Breast epithelium (tissue), 4 donors: ENCODE data around the gene COL25A1. TPM values are rescaled to one million over a fixed set of nuclear protein-coding genes. Genes with fewer than 3 reads are reported as not detected.

Source experiments
- DNase-seq, 2 donors: peaks; one replicate each; pipeline ENCODE4 v3.0.0-alpha.2; 2019; ENCODE audit warnings: low spot score in 2 of 2
- H3K27ac ChIP-seq, 2 donors: fragments of 200-600 bp; sonication (generic) in 1 of 2; one replicate each; pipeline ENCODE4 v1.5.1; 2016 to 2019; ENCODE audit warnings: mild to moderate bottlenecking in 1 of 2
- H3K27me3 ChIP-seq, 2 donors: fragments of 200-600 bp; sonication (generic) in 1 of 2; one replicate each; pipeline versions ENCODE4 v1.5.1 to v1.6.0; 2017 to 2019; ENCODE audit warnings: control low read depth in 1 of 2, mild to moderate bottlenecking in 1 of 2
- H3K36me3 ChIP-seq: fragments of 200-600 bp; one replicate; pipeline ENCODE4 v1.5.1; 2019
- H3K4me1 ChIP-seq, 2 donors: fragments of 200-600 bp; sonication (generic); one replicate each; pipeline ENCODE4 v1.5.1; 2016 to 2019; ENCODE audit warnings: control low read depth in 1 of 2
- H3K4me3 ChIP-seq, 3 donors: fragments of 200-600 bp; sonication (generic); 1 replicate in 2 of 3; 2 replicates in 1 of 3; pipeline ENCODE4 v1.5.1; 2016 to 2019; ENCODE audit warnings: mild to moderate bottlenecking in 3 of 3, moderate library complexity in 2 of 3
- H3K9me3 ChIP-seq, 2 donors: fragments of 200-600 bp; sonication (generic) in 1 of 2; one replicate each; pipeline ENCODE4 v1.5.1; 2016 to 2019; ENCODE audit warnings: control low read depth in 1 of 2
- CTCF ChIP-seq, 3 donors: fragments of 450-650 bp; IDR thresholded peaks; one replicate each; pipeline ENCODE4 v1.5.1; 2016 to 2017; ENCODE audit warnings: antibody characterized with exemption in 3 of 3, mild to moderate bottlenecking in 3 of 3, moderate library complexity in 3 of 3
- POLR2A ChIP-seq: fragments of 450-650 bp; IDR thresholded peaks from one replicate; pipeline ENCODE4 v1.6.1; 2016; ENCODE audit warnings: antibody characterized with exemption, mild to moderate bottlenecking, moderate library complexity
- POLR2AphosphoS5 ChIP-seq, 3 donors: sonication (generic); formaldehyde crosslinking; IDR thresholded peaks; one replicate each; pipeline ENCODE4 v1.6.1; 2017; ENCODE audit warnings: antibody characterized with exemption in 3 of 3
- intact Hi-C: fragments of 100-400 bp; cut with DNase I; formaldehyde crosslinking; loops from one replicate; pipeline ENCODE4 v1.15.1; 2023; ENCODE audit warnings: low total_unique reads
- total RNA-seq, 3 donors: library from RNA; depleted of rRNA; stranded (reverse); fragments of >200 nt; gene quantifications; one replicate each; pipeline ENCODE4 v1.1.0, GENCODE V29; 2016

Gene COL25A1
- total RNA-seq, 3 donors from 2014 or later, result 2.6 to 11.0 (median 2.8) TPM

GRCh38 chr4:109216085-109216696 is 86.3 kb downstream of the COL25A1 start:
- no peak overlapping the region for H3K27ac ChIP-seq
- no peak for DNase-seq
- H3K9me3 ChIP-seq, result no peaks in the 10 kb centered on the region
- intact Hi-C loops, result no loop called here
- no peaks in the 10 kb centered on the region for H3K27me3 ChIP-seq
- H3K36me3 ChIP-seq, result no peaks in the 10 kb centered on the region
- TF ChIP-seq CTCF (IDR thresholded peaks at IDR 0.05), result no peak
- no peak for TF ChIP-seq POLR2A
- TF ChIP-seq POLR2AphosphoS5 (IDR thresholded peaks at IDR 0.05), result no peak
- no peaks in the 10 kb centered on the region for H3K4me1 ChIP-seq
- no peak overlapping the region for H3K4me3 ChIP-seq

- Histone ChIP-seq H3K4me1 (no peaks in the 10 kb centered on the region), H3K4me3 (no peak overlapping the region), H3K9me3 (no peaks in the 10 kb centered on the region), H3K27ac (peak overlapping the region in 1 of 2 donors; percentile 52), H3K27me3 (no peaks in the 10 kb centered on the region), H3K36me3 (no peaks in the 10 kb centered on the region)
- TF ChIP-seq CTCF (IDR thresholded peaks at IDR 0.05), result no peak
- TF ChIP-seq POLR2AphosphoS5 (IDR thresholded peaks at IDR 0.05), result no peak
- no peak for TF ChIP-seq POLR2A
- DNase-seq, result no peak
- intact Hi-C loops, result no loop called here
Measured at GRCh38 chr4:109215506-109215905, 87.0 kb downstream of the COL25A1 start.

GRCh38 chr4:109214622-109215301 is 87.7 kb downstream of the COL25A1 start:
- peak overlapping the region in 1 of 2 donors; percentile 52 for H3K27ac ChIP-seq
- TF ChIP-seq POLR2A, result no peak
- no peak for TF ChIP-seq POLR2AphosphoS5 (IDR thresholded peaks at IDR 0.05)
- TF ChIP-seq CTCF (IDR thresholded peaks at IDR 0.05), result no peak
- DNase-seq, result no peak
- H3K9me3 ChIP-seq, result no peaks in the 10 kb centered on the region
- intact Hi-C loops, result no loop called here
- no peaks in the 10 kb centered on the region for H3K4me1 ChIP-seq
- no peak overlapping the region for H3K4me3 ChIP-seq
- no peaks in the 10 kb centered on the region for H3K27me3 ChIP-seq
- no peaks in the 10 kb centered on the region for H3K36me3 ChIP-seq

- TF ChIP-seq CTCF (IDR thresholded peaks at IDR 0.05) (no peak), POLR2AphosphoS5 (IDR thresholded peaks at IDR 0.05) (no peak), POLR2A (no peak)
- H3K9me3 ChIP-seq, result no peaks in the 10 kb centered on the region
Measured at GRCh38 chr4:109213056-109213455, 89.4 kb downstream of the COL25A1 start.

GRCh38 chr4:109211671-109212070 is 90.8 kb downstream of the COL25A1 start:
- TF ChIP-seq POLR2A (no peak), CTCF (IDR thresholded peaks at IDR 0.05) (no peak), POLR2AphosphoS5 (IDR thresholded peaks at IDR 0.05) (no peak)
- H3K36me3 ChIP-seq, result no peaks in the 10 kb centered on the region
- no peak for DNase-seq
- no peaks in the 10 kb centered on the region for H3K27me3 ChIP-seq
- no peaks in the 10 kb centered on the region for H3K9me3 ChIP-seq
- H3K4me1 ChIP-seq, result no peaks in the 10 kb centered on the region
- intact Hi-C loops, result no loop called here
- H3K27ac ChIP-seq, result no peak overlapping the region
- no peak overlapping the region for H3K4me3 ChIP-seq

More at GRCh38 chr4:109213056-109213455, 89.4 kb downstream of the COL25A1 start:
- Histone ChIP-seq H3K4me3 (no peak overlapping the region), H3K36me3 (no peaks in the 10 kb centered on the region), H3K27me3 (no peaks in the 10 kb centered on the region), H3K4me1 (no peaks in the 10 kb centered on the region), H3K27ac (no peak overlapping the region)
- DNase-seq, result no peak
- intact Hi-C loops, result no loop called here
